ENCODE measurements around the gene RGS7.
"Not testable (repeated sequence)": the region's sequence is repeated elsewhere in the genome, so short reads cannot be mapped to it uniquely, and the experiment has no call there.

The RGS7 gene

GRCh38 chr1:241274693-241275092, 82.3 kb downstream of the RGS7 start:
- no peak overlapping the region for H3K4me3 ChIP-seq (ENCODE audit: low read depth, low read length)

- no peak overlapping the region for H3K4me3 ChIP-seq (ENCODE audit: low read depth, low read length)
Measured at GRCh38 chr1:241272828-241273227, 84.2 kb downstream of the RGS7 start.

- H3K4me3 ChIP-seq (ENCODE audit: low read depth, low read length) = no peak overlapping the region
Measured at GRCh38 chr1:241271427-241271826, 85.6 kb downstream of the RGS7 start.

- no peak overlapping the region for H3K4me3 ChIP-seq (ENCODE audit: low read depth, low read length)
Measured at GRCh38 chr1:241270016-241270415, 87.0 kb downstream of the RGS7 start.

GRCh38 chr1:241269116-241269515, 87.9 kb downstream of the RGS7 start:
- H3K4me3 ChIP-seq (ENCODE audit: low read depth, low read length) = no peak overlapping the region

- no peak overlapping the region for H3K4me3 ChIP-seq (ENCODE audit: low read depth, low read length)
Measured at GRCh38 chr1:241266121-241266520, 90.9 kb downstream of the RGS7 start.

- H3K4me3 ChIP-seq (ENCODE audit: low read depth, low read length) = no peak overlapping the region
Measured at GRCh38 chr1:241265428-241265827, 91.6 kb downstream of the RGS7 start.

- no peak overlapping the region for H3K4me3 ChIP-seq (ENCODE audit: low read depth, low read length)
Measured at GRCh38 chr1:241263346-241263745, 93.7 kb downstream of the RGS7 start.

- H3K4me3 ChIP-seq (ENCODE audit: low read depth, low read length) = no peak overlapping the region
Measured at GRCh38 chr1:241253471-241253870, 103.5 kb downstream of the RGS7 start.

- H3K4me3 ChIP-seq (ENCODE audit: low read depth, low read length) = no peak overlapping the region
Measured at GRCh38 chr1:241250465-241250864, 106.5 kb downstream of the RGS7 start.

GRCh38 chr1:241240069-241240468, 116.9 kb downstream of the RGS7 start:
- H3K4me3 ChIP-seq (ENCODE audit: low read depth, low read length) = no peak overlapping the region

- no peak overlapping the region for H3K4me3 ChIP-seq (ENCODE audit: low read depth, low read length)
Measured at GRCh38 chr1:241237873-241238272, 119.1 kb downstream of the RGS7 start.

GRCh38 chr1:241235256-241235897, 121.6 kb downstream of the RGS7 start:
- no peak overlapping the region for H3K4me3 ChIP-seq (ENCODE audit: low read depth, low read length)

GRCh38 chr1:241229711-241230110, 127.3 kb downstream of the RGS7 start:
- no peak overlapping the region for H3K4me3 ChIP-seq (ENCODE audit: low read depth, low read length)

GRCh38 chr1:241229216-241229615, 127.8 kb downstream of the RGS7 start:
- no peak overlapping the region for H3K4me3 ChIP-seq (ENCODE audit: low read depth, low read length)

GRCh38 chr1:241228339-241228738, 128.7 kb downstream of the RGS7 start:
- H3K4me3 ChIP-seq (ENCODE audit: low read depth, low read length) = no peak overlapping the region

- no peak overlapping the region for H3K4me3 ChIP-seq (ENCODE audit: low read depth, low read length)
Measured at GRCh38 chr1:241225741-241226140, 131.3 kb downstream of the RGS7 start.

- not testable (repeated sequence) for H3K4me3 ChIP-seq (ENCODE audit: low read depth, low read length)
Measured at GRCh38 chr1:241224189-241224588, 132.8 kb downstream of the RGS7 start.

- not testable (repeated sequence) for H3K4me3 ChIP-seq (ENCODE audit: low read depth, low read length)
Measured at GRCh38 chr1:241222813-241223212, 134.2 kb downstream of the RGS7 start.

- H3K4me3 ChIP-seq (ENCODE audit: low read depth, low read length) = no peak overlapping the region
Measured at GRCh38 chr1:241221319-241221718, 135.7 kb downstream of the RGS7 start.

GRCh38 chr1:241220913-241221312, 136.1 kb downstream of the RGS7 start:
- not testable (repeated sequence) for H3K4me3 ChIP-seq (ENCODE audit: low read depth, low read length)

GRCh38 chr1:241219449-241219848, 137.6 kb downstream of the RGS7 start:
- H3K4me3 ChIP-seq (ENCODE audit: low read depth, low read length) = no peak overlapping the region

- no peak overlapping the region for H3K4me3 ChIP-seq (ENCODE audit: low read depth, low read length)
Measured at GRCh38 chr1:241217516-241217915, 139.5 kb downstream of the RGS7 start.

Measured in iPS-11a (cell line).